NB4 (cell line): ENCODE measurements around the gene LILRB5.
A peak's percentile ranks its signal among the peaks of the same experiment; 100 is the strongest.
"Not testable (repeated sequence)": the region's sequence is repeated elsewhere in the genome, so short reads cannot be mapped to it uniquely, and the experiment has no call there.

Source experiments
- DNase-seq: peaks from one replicate; pipeline ENCODE4 v3.0.0; 2010; ENCODE audit warnings: low read depth
- H3K4me3 ChIP-seq: one replicate; pipeline ENCODE4 v1.5.1; 2011; ENCODE audit warnings: mild to moderate bottlenecking, low read depth, low read length, moderate library complexity
- CTCF ChIP-seq: IDR thresholded peaks from one replicate; pipeline ENCODE4 v1.5.1; 2012; ENCODE audit warnings: low read depth, low read length
- MAX ChIP-seq: IDR thresholded peaks from 2 replicates; pipeline ENCODE4 v1.6.1; 2011; ENCODE audit warnings: low read depth, low read length
- MYC ChIP-seq: IDR thresholded peaks from 2 replicates; pipeline ENCODE4 v1.6.1; 2011; ENCODE audit warnings: low read depth, low read length
- POLR2A ChIP-seq: IDR thresholded peaks from 2 replicates; pipeline ENCODE4 v1.6.1; 2011; ENCODE audit warnings: mild to moderate bottlenecking; ENCODE audit not compliant: insufficient read length; ENCODE audit errors: extremely low read depth

The LILRB5 gene

GRCh38 chr19:54298357-54299125 is 41.5 kb upstream of the LILRB5 start:
- no peak overlapping the region for H3K4me3 ChIP-seq
- TF ChIP-seq POLR2A, result no peak
- TF ChIP-seq MAX, result no peak
- TF ChIP-seq MYC, result no peak
- TF ChIP-seq CTCF, result no peak
- DNase-seq, result no peak

- H3K4me3 ChIP-seq, result no peak overlapping the region
- no peak for TF ChIP-seq MAX
- no peak for TF ChIP-seq POLR2A
- TF ChIP-seq MYC, result no peak
- peak; percentile 49 for TF ChIP-seq CTCF
- peak; percentile 49 for DNase-seq
These were observed 40.8 kb upstream of the LILRB5 start for GRCh38 chr19:54297759-54298305.

- TF ChIP-seq CTCF (no peak), MYC (no peak)
- no peak for DNase-seq
- H3K4me3 ChIP-seq, result no peak overlapping the region
These were observed 37.5 kb upstream of the LILRB5 start for GRCh38 chr19:54294539-54294938.

GRCh38 chr19:54289160-54289559 is 32.1 kb upstream of the LILRB5 start:
- H3K4me3 ChIP-seq, DNase-seq: not testable (repeated sequence)

- no peak for TF ChIP-seq POLR2A
- TF ChIP-seq CTCF, result no peak
- no peak for TF ChIP-seq MYC
- TF ChIP-seq MAX, result no peak
- no peak for DNase-seq
- H3K4me3 ChIP-seq, result no peak overlapping the region
These were observed 30.4 kb upstream of the LILRB5 start for GRCh38 chr19:54287456-54287855.

- H3K4me3 ChIP-seq, DNase-seq: not testable (repeated sequence)
These were observed 29.2 kb upstream of the LILRB5 start for GRCh38 chr19:54286283-54286682.

GRCh38 chr19:54285427-54286056 is 28.5 kb upstream of the LILRB5 start:
- H3K4me3 ChIP-seq, DNase-seq: not testable (repeated sequence)
